K562 (cell line): ENCODE data around the gene MATCAP1. TPM values are rescaled to one million over a fixed set of nuclear protein-coding genes. Genes with fewer than 3 reads are reported as not detected.

Experiments
- ATAC-seq: fragments of 200-7000 bp; cut with Tn5 transposase; 3 replicates; pipeline ENCODE4 v1.9.1; 2020; ENCODE audit warnings: moderate library complexity
- BruUV-seq: library from RNA; stranded (reverse); fragments of 400-500 nt; replicated peaks from 2 replicates; lab custom pipeline; 2021; lab: Mats Ljungman, UMichigan
- CTCF ChIA-PET: fragments of 300-600 bp; formaldehyde crosslinking; extraction: SDS; loops from one replicate; lab custom pipeline; 2021; ENCODE audit warnings: low intra/inter-chr PET ratio; lab: Yijun Ruan, JAX
- POLR2A ChIA-PET: fragments of 300-600, 350-650 bp; sonication (Branson Sonifier 250); formaldehyde crosslinking; extraction: SDS; loops from one replicate; lab custom pipeline; 2021; ENCODE audit warnings: antibody characterized with exemption, inconsistent platforms; lab: Yijun Ruan, JAX
- DNase-seq, 4 experiments: peaks; one replicate each; pipeline versions ENCODE4 v3.0.0 to v3.0.0-alpha.2; 2011 to 2018; ENCODE audit warnings: low spot score in 3 of 4, mixed read lengths in 3 of 4; ENCODE audit errors: extremely low read depth in 1 of 4
- FAIRE-seq: peaks from 2 replicates; lab custom pipeline; 2011; peaks lifted over from hg19 to GRCh38; lab: Jason Lieb, UNC
- H2AFZ ChIP-seq: 2 replicates; pipeline ENCODE4 v1.6.0; 2011; ENCODE audit warnings: low read depth, low read length, control low read depth, inconsistent platforms
- H3K27ac ChIP-seq: fragments of 200-600 bp; 3 replicates; pipeline ENCODE4 v1.8.0; 2011; ENCODE audit warnings: low read depth, mild to moderate bottlenecking, control low read depth, inconsistent platforms, low read length, moderate library complexity, mixed read lengths; ENCODE audit errors: extremely low read depth
- H3K27me3 ChIP-seq, 2 experiments: fragments of 300-600 bp in 1 of 2; 2 replicates in 1 of 2; 3 replicates in 1 of 2; pipeline versions ENCODE4 v1.6.0 to v1.8.0; 2011; ENCODE audit warnings: inconsistent platforms in 2 of 2, low read length in 2 of 2, mild to moderate bottlenecking in 1 of 2, mixed read lengths in 1 of 2, moderate library complexity in 1 of 2; ENCODE audit not compliant: control insufficient read depth in 2 of 2, insufficient read depth in 2 of 2
- H3K36me3 ChIP-seq: fragments of 300-600 bp; 3 replicates; pipeline ENCODE4 v1.8.0; 2011; ENCODE audit warnings: mild to moderate bottlenecking, low read length, inconsistent platforms; ENCODE audit not compliant: control insufficient read depth, insufficient read depth
- H3K4me1 ChIP-seq, 2 experiments: fragments of 200-600 bp in 1 of 2; replicated peaks in 1 of 2; 2 replicates in 1 of 2; 3 replicates in 1 of 2; pipeline versions ENCODE4 v1.5.1 to v1.8.0; 2011; ENCODE audit warnings: inconsistent platforms in 2 of 2, low read length in 2 of 2, mild to moderate bottlenecking in 1 of 2, mixed read lengths in 1 of 2, moderate library complexity in 1 of 2; ENCODE audit not compliant: control insufficient read depth in 2 of 2, insufficient read depth in 2 of 2
- H3K4me2 ChIP-seq: 2 replicates; pipeline ENCODE4 v1.6.1; 2011; ENCODE audit warnings: low read length, control low read depth, inconsistent platforms, mixed read lengths; ENCODE audit not compliant: insufficient read depth
- H3K4me3 ChIP-seq: fragments of 200-600 bp; sonication (generic), shearing (Covaris generic); 2 replicates; pipeline ENCODE4 v1.5.1; 2016; ENCODE audit warnings: control low read depth, inconsistent platforms
- H3K79me2 ChIP-seq: fragments of 200-600 bp; 3 replicates; pipeline ENCODE4 v1.8.0; 2011; ENCODE audit warnings: low read length, inconsistent platforms; ENCODE audit not compliant: control insufficient read depth, insufficient read depth
- H3K9ac ChIP-seq, 2 experiments: 2 replicates each; pipeline versions ENCODE4 v1.6.0 to v1.6.1; 2011; ENCODE audit warnings: low read depth in 2 of 2, low read length in 2 of 2, control low read depth in 1 of 2, inconsistent platforms in 1 of 2, mild to moderate bottlenecking in 1 of 2, mixed read lengths in 1 of 2; ENCODE audit not compliant: insufficient read depth in 1 of 2
- H3K9me1 ChIP-seq: one replicate; pipeline ENCODE4 v1.6.0; 2011; ENCODE audit warnings: inconsistent platforms, mild to moderate bottlenecking, low read length, moderate library complexity; ENCODE audit not compliant: control insufficient read depth, insufficient read depth
- H3K9me3 ChIP-seq: replicated peaks from 2 replicates; pipeline ENCODE4 v1.5.1; 2011; ENCODE audit warnings: low read depth, low read length, inconsistent platforms; ENCODE audit not compliant: control insufficient read depth, insufficient read depth
- H4K20me1 ChIP-seq: replicated peaks from 2 replicates; pipeline ENCODE4 v1.6.1; 2011; ENCODE audit warnings: low read length, inconsistent platforms, mixed read lengths; ENCODE audit not compliant: control insufficient read depth, insufficient read depth
- CBX5 ChIP-seq: IDR thresholded peaks from 2 replicates; pipeline ENCODE4 v1.6.1; 2014; ENCODE audit warnings: low read depth, borderline replicate concordance
- PHTF2 ChIP-seq: fragments of 250-450 bp; sonication (Bioruptor Pico); IDR thresholded peaks from 2 replicates; pipeline ENCODE4 v1.5.0; 2021; ENCODE audit warnings: mild to moderate bottlenecking
- RFX5 ChIP-seq: IDR thresholded peaks from 2 replicates; pipeline ENCODE4 v1.6.1; 2011; ENCODE audit warnings: low read depth, mild to moderate bottlenecking, improper control_type of control experiment, low read length
- SMAD1 ChIP-seq: fragments of 150-350 bp; IDR thresholded peaks from 2 replicates; pipeline ENCODE4 v1.6.1; 2014; ENCODE audit warnings: low read length, low read depth; ENCODE audit not compliant: partially characterized antibody
- ZBTB33 ChIP-seq: sonication (generic); formaldehyde crosslinking; IDR thresholded peaks from 2 replicates; pipeline ENCODE4 v1.8.1; 2023; ENCODE audit warnings: mild to moderate bottlenecking, missing genetic modification reagents
- ZNF280A ChIP-seq: fragments of 450-650 bp; IDR thresholded peaks from 2 replicates; pipeline ENCODE4 v1.6.1; 2018; ENCODE audit warnings: mild to moderate bottlenecking, low read depth; ENCODE audit not compliant: partially characterized antibody
- WGBS: fragments of 100-300 bp; shearing (Covaris generic); methylation state at CpG from one replicate; pipeline ENCODE4 v1.1.6; 2016; ENCODE audit warnings: low coverage, mixed read lengths; ENCODE audit not compliant: insufficient coverage; ENCODE audit errors: missing lambda C conversion rate; 5-methylcytosine and 5-hydroxymethylcytosine counted together
- in situ Hi-C: fragments of 300-500 bp; cut with MboI; formaldehyde crosslinking; loops from 4 replicates; pipeline ENCODE4 v1.15.0; 2018; ENCODE audit warnings: inconsistent platforms, mixed read lengths
- intact Hi-C: fragments of 100-400 bp; cut with micrococcal nuclease; formaldehyde crosslinking; loops from 2 replicates; pipeline ENCODE4 v1.14.2; 2022
- polyA plus RNA-seq, 8 experiments: library from polyadenylated mRNA; depleted of rRNA in 4 of 8; stranded (reverse) in 5 of 8; unstranded in 3 of 8; fragments of >200 nt; fragmentation: Nextera tagmentation in 2 of 8; fragmentation: Illumina TruSeq in 1 of 8; extraction: Ambion mirVana in 2 of 8; extraction: Trizol in 1 of 8; gene quantifications; 2 replicates each; pipeline versions ENCODE4 v1.2.1 to v1.2.3, GENCODE V29; 2011 to 2014; ENCODE audit warnings: inconsistent platforms in 1 of 8, missing spikeins in 1 of 8
- total RNA-seq, 7 experiments: library from RNA; depleted of rRNA in 6 of 7; stranded (reverse); fragments of >200 nt in 6 of 7; fragmentation: Illumina TruSeq in 2 of 7; extraction: Trizol in 2 of 7; gene quantifications; 2 replicates each; pipeline versions ENCODE4 v1.2.1 to v1.2.3, GENCODE V29; 2011 to 2021; ENCODE audit warnings: low replicate concordance in 1 of 7

MATCAP1 gene
- total and polyA plus RNA-seq, 9 of the 15 experiments (the other 6 are each of a cell fraction or from before 2014, with no cell fraction given), result 3.4 to 20.5 (median 10.3) TPM

- Histone ChIP-seq H3K9me3 (no peaks in the 10 kb centered on the region), H2AFZ (no peak overlapping the region), H3K36me3 (peaks cover 13% of the 10 kb centered on the region; the same call in 2 of the 3 replicates), H3K79me2 (peaks cover 28% of the 10 kb centered on the region), H3K4me2 (no peak overlapping the region), H3K4me1 (peaks cover 28 to 84% of the 10 kb centered on the region in 2 experiments), H3K9ac (no peak overlapping the region), H3K4me3 (no peak overlapping the region), H4K20me1 (0 out of 2 replicates have a peak, but pooled peaks cover 4% of the 10 kb centered on the region), H3K9me1 (no peaks in the 10 kb centered on the region), H3K27ac (no peak overlapping the region), H3K27me3 (no peaks in the 10 kb centered on the region)
- CTCF ChIA-PET, result no interaction called here
- WGBS, result 95% methylated on average over 38 of the region's 44 CpGs
- no peak for ATAC-seq
- FAIRE-seq, result no peak
- intact Hi-C loops, result no loop called here
- TF ChIP-seq SMAD1, result no peak
- TF ChIP-seq RFX5, result peak; percentile 89
- no peak for DNase-seq
- in situ Hi-C loops, result loop anchor here (25.0 kb wide), 1 partner anchor 200 kb away; the partner anchor contains the start of gene CES3
- no TSS peak for BruUV-seq
- POLR2A ChIA-PET, result interaction anchor here (0.6 to 1.3 kb wide), 3 partner anchors 24 to 74 kb away, joined by 3 to 4 read pairs (median 3); no protein-coding TSS in a partner anchor
Measured at GRCh38 chr16:67162506-67163163, 21.1 kb downstream of the MATCAP1 start.

GRCh38 chr16:67161595-67162058 is 22.1 kb downstream of the MATCAP1 start:
- TF ChIP-seq CBX5 (no peak), ZBTB33 (0 out of 2 replicates have a peak, but pooled peaks have one; percentile 30), PHTF2 (CRISPR knock-in tag) (no peak), ZNF280A (no peak)
- ChIA-PET CTCF (interaction anchor here (0.6 kb wide), 1 partner anchor 28 kb away, joined by 3 read pairs; the partner anchor contains the start of gene EXOC3L1), POLR2A (interaction anchor here (0.7 kb wide), 1 partner anchor 151 kb away, joined by 3 read pairs; no protein-coding TSS in a partner anchor)
- FAIRE-seq (no peak), DNase-seq (no peak), ATAC-seq (no peak)
- Histone ChIP-seq H2AFZ (no peak overlapping the region), H3K27ac (peak overlapping the region; percentile 31; the same call in 2 of the 3 replicates), H3K4me1 (peaks cover 27 to 76% of the 10 kb centered on the region in 2 experiments), H3K79me2 (peaks cover 28% of the 10 kb centered on the region), H3K4me2 (peak overlapping the region; percentile 87; the same call in 1 of the 2 replicates), H3K36me3 (0 out of 3 replicates have a peak, but pooled peaks cover 5% of the 10 kb centered on the region), H3K9me3 (no peaks in the 10 kb centered on the region), H3K9ac (peak overlapping the region; percentile 33 to 78; a peak in 3 of 4 replicates), H3K27me3 (no peaks in the 10 kb centered on the region), H3K4me3 (0 out of 2 replicates have a peak overlapping the region, but pooled peaks have one; percentile 73), H3K9me1 (no peaks in the 10 kb centered on the region), H4K20me1 (peaks cover 9% of the 10 kb centered on the region)
- no TSS peak for BruUV-seq
- in situ Hi-C loops (loop anchor here (25.0 kb wide), 1 partner anchor 199 kb away; the partner anchor contains the start of gene CES3), intact Hi-C loops (no loop called here)
- WGBS, result 81% methylated on average over 25 of the region's 25 CpGs
